ENCODE data around the gene MIA2.

DNA sequence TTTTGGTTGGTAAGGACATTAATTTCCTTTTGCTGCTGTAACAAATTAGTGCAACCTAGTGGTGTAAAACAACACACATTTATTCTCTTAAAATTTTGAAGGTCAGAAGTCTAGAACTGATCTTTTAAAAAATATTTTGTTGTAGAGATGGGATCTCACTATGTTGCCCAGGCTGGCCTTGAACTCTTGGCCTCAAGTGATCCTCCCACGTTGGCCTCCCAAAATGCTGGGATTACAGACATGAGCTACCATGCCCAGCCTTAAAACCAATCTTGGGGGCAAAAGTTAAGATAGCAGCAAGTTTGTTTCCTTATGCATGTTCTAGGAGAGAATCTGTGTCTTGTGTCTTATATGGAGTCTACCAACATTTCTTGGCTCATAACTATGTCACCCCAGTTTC, 55.8 kb downstream of the MIA2 start:
- TF ChIP-seq TAF1 (IDR thresholded peaks at IDR 0.05; ENCODE audit: borderline replicate concordance, low read depth, low read length) (no peak), POLR2AphosphoS5 (IDR thresholded peaks at IDR 0.05; ENCODE audit: low read depth, low read length) (no peak), POLR2A (IDR thresholded peaks at IDR 0.05; ENCODE audit: low read depth, low read length) (no peak)

Data from GM12892 (cell line).